ENCODE measurements around the gene GSG1L2. TPM values are rescaled to one million over a fixed set of nuclear protein-coding genes. Genes with fewer than 3 reads are reported as not detected.

GSG1L2 gene
- total RNA-seq, 1 donor from 2014 or later: not detected

- Histone ChIP-seq H3K4me1 (ENCODE audit: insufficient read depth, low read length) (no peaks in the 10 kb centered on the region), H3K36me3 (ENCODE audit: insufficient read depth, low read length) (no peaks in the 10 kb centered on the region), H3K9me3 (ENCODE audit: insufficient read depth, low read depth, low read length) (no peaks in the 10 kb centered on the region), H3K9ac (ENCODE audit: low read length) (no peak within 1 kb of the TSS), H4K20me1 (ENCODE audit: insufficient read depth, low read length) (no peaks in the 10 kb centered on the region), H3K27ac (ENCODE audit: low read depth, low read length) (no peak within 1 kb of the TSS), H3K27me3 (ENCODE audit: insufficient read depth, low read length) (peaks cover 2% of the 10 kb centered on the region), H2AFZ (ENCODE audit: low read depth, low read length) (no peak within 1 kb of the TSS), H3K79me2 (ENCODE audit: insufficient read depth, low read length) (no peaks in the 10 kb centered on the region), H3K4me3 (ENCODE audit: insufficient read depth, low read depth, low read length) (no peak within 1 kb of the TSS), H3K4me2 (ENCODE audit: low read length) (no peak within 1 kb of the TSS)
- Mint-ChIP-seq H3K4me1 (ENCODE audit: low read depth, unreplicated experiment) (peaks cover 6% of the 10 kb centered on the region), H3K9me3 (ENCODE audit: unreplicated experiment) (no peaks in the 10 kb centered on the region), H3K27ac (ENCODE audit: unreplicated experiment) (no peak within 1 kb of the TSS), H3K4me3 (ENCODE audit: unreplicated experiment) (no peak within 1 kb of the TSS), H3K27me3 (ENCODE audit: low read depth, unreplicated experiment) (peaks cover 10% of the 10 kb centered on the region), H3K36me3 (ENCODE audit: low read depth, unreplicated experiment) (no peaks in the 10 kb centered on the region)
- TF ChIP-seq CTCF (IDR thresholded peaks at IDR 0.05; ENCODE audit: insufficient read depth, low read depth, low read length) (no peak), EZH2 (IDR thresholded peaks at IDR 0.05; ENCODE audit: insufficient read depth, low read length) (no peak)
- FAIRE-seq: no peak
- DNase-seq (ENCODE audit: low read depth): no peak
Observed at GRCh38 chr17:9825641-9826150, 3.8 kb upstream of the GSG1L2 start, which contains the start of gene GLP2R. Gene GLP2R, plus strand, starts transcription at chr17:9825924. Its CDS starts 140 bp downstream, at chr17:9826064.

DNA sequence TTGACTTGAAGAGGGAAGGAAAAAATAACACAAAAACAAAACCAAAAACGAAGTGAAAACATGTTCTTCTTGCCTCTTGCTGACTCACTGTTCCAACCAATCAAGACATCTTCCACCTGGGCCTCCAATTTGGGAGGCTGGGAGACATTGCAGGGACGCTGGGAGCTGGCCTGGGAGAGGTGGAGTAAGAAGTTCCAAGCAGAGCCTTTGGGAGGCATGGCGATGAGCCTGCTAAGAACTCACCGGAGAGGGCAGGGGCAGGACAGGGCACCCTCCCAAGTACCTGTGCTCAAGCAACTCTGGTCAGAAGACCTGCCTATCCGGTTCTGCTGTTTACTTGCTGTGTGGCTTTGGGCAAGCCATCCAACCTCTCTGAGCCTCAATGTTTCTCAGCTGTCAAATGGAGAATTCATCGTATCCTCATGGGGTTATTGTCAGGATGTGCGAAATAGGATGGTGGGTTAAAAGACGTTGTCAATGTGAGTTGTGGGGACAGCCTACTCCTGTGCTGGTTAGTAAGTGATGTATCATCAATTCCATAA lies 3.0 kb upstream of the GSG1L2 start:
- no peak overlapping the region for H3K4me2 ChIP-seq (ENCODE audit: low read length)
- H3K36me3 ChIP-seq (ENCODE audit: insufficient read depth, low read length): no peaks in the 10 kb centered on the region
- no peak overlapping the region for H3K27ac Mint-ChIP-seq (ENCODE audit: unreplicated experiment)
- no peaks in the 10 kb centered on the region for H3K9me3 ChIP-seq (ENCODE audit: insufficient read depth, low read depth, low read length)
- no peaks in the 10 kb centered on the region for H4K20me1 ChIP-seq (ENCODE audit: insufficient read depth, low read length)
- no peak for FAIRE-seq
- peaks cover 10% of the 10 kb centered on the region for H3K27me3 Mint-ChIP-seq (ENCODE audit: low read depth, unreplicated experiment)
- peaks cover 6% of the 10 kb centered on the region for H3K4me1 Mint-ChIP-seq (ENCODE audit: low read depth, unreplicated experiment)
- H3K9ac ChIP-seq (ENCODE audit: low read length): no peak overlapping the region
- no peaks in the 10 kb centered on the region for H3K4me1 ChIP-seq (ENCODE audit: insufficient read depth, low read length)
- no peak overlapping the region for H3K27ac ChIP-seq (ENCODE audit: low read depth, low read length)
- no peak overlapping the region for H2AFZ ChIP-seq (ENCODE audit: low read depth, low read length)
- no peak overlapping the region for H3K4me3 Mint-ChIP-seq (ENCODE audit: unreplicated experiment)
- H3K36me3 Mint-ChIP-seq (ENCODE audit: low read depth, unreplicated experiment): no peaks in the 10 kb centered on the region
- H3K27me3 ChIP-seq (ENCODE audit: insufficient read depth, low read length): peaks cover 2% of the 10 kb centered on the region
- no peaks in the 10 kb centered on the region for H3K9me3 Mint-ChIP-seq (ENCODE audit: unreplicated experiment)
- H3K4me3 ChIP-seq (ENCODE audit: insufficient read depth, low read depth, low read length): no peak overlapping the region
- TF ChIP-seq CTCF (IDR thresholded peaks at IDR 0.05; ENCODE audit: insufficient read depth, low read depth, low read length) (no peak), EZH2 (IDR thresholded peaks at IDR 0.05; ENCODE audit: insufficient read depth, low read length) (no peak)
- no peak for DNase-seq (ENCODE audit: low read depth)
- no peaks in the 10 kb centered on the region for H3K79me2 ChIP-seq (ENCODE audit: insufficient read depth, low read length)

GRCh38 chr17:9824094-9824493 lies 2.2 kb upstream of the GSG1L2 start:
- H3K4me3 Mint-ChIP-seq (ENCODE audit: unreplicated experiment): no peak overlapping the region

More at GRCh38 chr17:9824094-9824493, 2.2 kb upstream of the GSG1L2 start:
- H3K36me3 ChIP-seq (ENCODE audit: insufficient read depth, low read length): no peaks in the 10 kb centered on the region
- no peaks in the 10 kb centered on the region for H3K9me3 ChIP-seq (ENCODE audit: insufficient read depth, low read depth, low read length)
- no peaks in the 10 kb centered on the region for H3K4me1 ChIP-seq (ENCODE audit: insufficient read depth, low read length)
- no peak overlapping the region for H3K4me2 ChIP-seq (ENCODE audit: low read length)
- no peak for FAIRE-seq
- no peak overlapping the region for H3K9ac ChIP-seq (ENCODE audit: low read length)
- H3K27ac Mint-ChIP-seq (ENCODE audit: unreplicated experiment): no peak overlapping the region
- TF ChIP-seq EZH2 (IDR thresholded peaks at IDR 0.05; ENCODE audit: insufficient read depth, low read length): no peak
- TF ChIP-seq CTCF (IDR thresholded peaks at IDR 0.05; ENCODE audit: insufficient read depth, low read depth, low read length): no peak
- no peak overlapping the region for H2AFZ ChIP-seq (ENCODE audit: low read depth, low read length)
- no peaks in the 10 kb centered on the region for H3K36me3 Mint-ChIP-seq (ENCODE audit: low read depth, unreplicated experiment)
- H3K27me3 Mint-ChIP-seq (ENCODE audit: low read depth, unreplicated experiment): peaks cover 10% of the 10 kb centered on the region
- DNase-seq (ENCODE audit: low read depth): no peak
- no peaks in the 10 kb centered on the region for H3K9me3 Mint-ChIP-seq (ENCODE audit: unreplicated experiment)
- no peak overlapping the region for H3K27ac ChIP-seq (ENCODE audit: low read depth, low read length)
- no peaks in the 10 kb centered on the region for H3K79me2 ChIP-seq (ENCODE audit: insufficient read depth, low read length)
- no peak overlapping the region for H3K4me3 ChIP-seq (ENCODE audit: insufficient read depth, low read depth, low read length)
- peaks cover 6% of the 10 kb centered on the region for H3K4me1 Mint-ChIP-seq (ENCODE audit: low read depth, unreplicated experiment)
- H3K27me3 ChIP-seq (ENCODE audit: insufficient read depth, low read length): peaks cover 2% of the 10 kb centered on the region
- no peaks in the 10 kb centered on the region for H4K20me1 ChIP-seq (ENCODE audit: insufficient read depth, low read length)
